Endothelial cell (in vitro differentiated cells): Measurements from ENCODE around the gene ZBTB22. TPM values are rescaled to one million over a fixed set of nuclear protein-coding genes. Genes with fewer than 3 reads are reported as not detected.

Experiments used
- DNase-seq: peaks from one replicate; pipeline ENCODE4 v3.0.0; 2021; ENCODE audit warnings: low spot score
- H3K27ac Mint-ChIP-seq: one replicate; pipeline ENCODE4 v1.8.0; 2021; ENCODE audit warnings: mixed read lengths, inconsistent platforms; ENCODE audit not compliant: unreplicated experiment
- H3K27me3 Mint-ChIP-seq: one replicate; pipeline ENCODE4 v1.8.0; 2021; ENCODE audit warnings: mild to moderate bottlenecking, moderate library complexity, mixed read lengths, inconsistent platforms; ENCODE audit not compliant: unreplicated experiment
- H3K36me3 Mint-ChIP-seq: one replicate; pipeline ENCODE4 v1.8.0; 2021; ENCODE audit warnings: mild to moderate bottlenecking, low read depth, mixed read lengths, inconsistent platforms; ENCODE audit not compliant: unreplicated experiment
- H3K4me1 Mint-ChIP-seq: one replicate; pipeline ENCODE4 v1.8.0; 2021; ENCODE audit warnings: mild to moderate bottlenecking, mixed read lengths, inconsistent platforms; ENCODE audit not compliant: unreplicated experiment
- H3K4me3 Mint-ChIP-seq: one replicate; pipeline ENCODE4 v1.8.0; 2021; ENCODE audit warnings: mild to moderate bottlenecking, mixed read lengths, inconsistent platforms; ENCODE audit not compliant: unreplicated experiment
- H3K9me3 Mint-ChIP-seq: one replicate; pipeline ENCODE4 v1.8.0; 2021; ENCODE audit warnings: mixed read lengths, inconsistent platforms; ENCODE audit not compliant: unreplicated experiment
- CTCF ChIP-seq: fragments of 200-600 bp; sonication (generic); IDR thresholded peaks from one replicate; pipeline ENCODE4 v1.5.0; 2021; ENCODE audit warnings: antibody characterized with exemption; ENCODE audit not compliant: unreplicated experiment
- total RNA-seq: library from RNA; stranded (reverse); fragmentation: NEBNext Ultra II Directional; extraction: Animal tissue kit (Norgen Biotek cat#: 25700); gene quantifications from one replicate; pipeline ENCODE4 v1.2.1, GENCODE V29; 2021; ENCODE audit not compliant: unreplicated experiment

ZBTB22 gene
- total RNA-seq, 1 donor from 2014 or later = 16.9 TPM

GRCh38 chr6:33280539-33280938, 37.0 kb downstream of the ZBTB22 start:
- peaks cover 13% of the 10 kb centered on the region for H3K36me3 Mint-ChIP-seq
- H3K27me3 Mint-ChIP-seq = peaks cover 5% of the 10 kb centered on the region
- peaks cover 13% of the 10 kb centered on the region for H3K4me1 Mint-ChIP-seq
- H3K27ac Mint-ChIP-seq = no peak overlapping the region
- H3K9me3 Mint-ChIP-seq = no peaks in the 10 kb centered on the region
- H3K4me3 Mint-ChIP-seq = no peak overlapping the region
- TF ChIP-seq CTCF = no peak
- no peak for DNase-seq

GRCh38 chr6:33279971-33280511, 37.5 kb downstream of the ZBTB22 start:
- H3K27me3 Mint-ChIP-seq = peaks cover 5% of the 10 kb centered on the region
- peaks cover 14% of the 10 kb centered on the region for H3K4me1 Mint-ChIP-seq
- TF ChIP-seq CTCF = peak; percentile 76
- H3K4me3 Mint-ChIP-seq = no peak overlapping the region
- peaks cover 13% of the 10 kb centered on the region for H3K36me3 Mint-ChIP-seq
- DNase-seq = peak; percentile 71
- H3K27ac Mint-ChIP-seq = no peak overlapping the region
- H3K9me3 Mint-ChIP-seq = no peaks in the 10 kb centered on the region

GRCh38 chr6:33279257-33279695, 38.3 kb downstream of the ZBTB22 start:
- no peak for DNase-seq
- no peak overlapping the region for H3K27ac Mint-ChIP-seq
- H3K36me3 Mint-ChIP-seq = peaks cover 19% of the 10 kb centered on the region
- H3K9me3 Mint-ChIP-seq = no peaks in the 10 kb centered on the region
- TF ChIP-seq CTCF = no peak
- H3K4me1 Mint-ChIP-seq = peaks cover 21% of the 10 kb centered on the region
- peaks cover 5% of the 10 kb centered on the region for H3K27me3 Mint-ChIP-seq
- peak overlapping the region; percentile 31 for H3K4me3 Mint-ChIP-seq

- peak overlapping the region; percentile 15 for H3K4me3 Mint-ChIP-seq
- peaks cover 22% of the 10 kb centered on the region for H3K4me1 Mint-ChIP-seq
- peaks cover 5% of the 10 kb centered on the region for H3K27me3 Mint-ChIP-seq
- H3K27ac Mint-ChIP-seq = no peak overlapping the region
- peaks cover 17% of the 10 kb centered on the region for H3K36me3 Mint-ChIP-seq
- no peak for DNase-seq
- TF ChIP-seq CTCF = no peak
- no peaks in the 10 kb centered on the region for H3K9me3 Mint-ChIP-seq
Measured at GRCh38 chr6:33278810-33279209, 38.7 kb downstream of the ZBTB22 start.

GRCh38 chr6:33278392-33278741, 39.2 kb downstream of the ZBTB22 start:
- Mint-ChIP-seq H3K36me3 (peaks cover 17% of the 10 kb centered on the region), H3K4me1 (peaks cover 26% of the 10 kb centered on the region), H3K9me3 (no peaks in the 10 kb centered on the region), H3K27ac (no peak overlapping the region), H3K4me3 (peak overlapping the region; percentile 15), H3K27me3 (peaks cover 5% of the 10 kb centered on the region)
- TF ChIP-seq CTCF = no peak
- DNase-seq = no peak
